ENCODE results near the gene TBC1D1. TPM values are rescaled to one million over a fixed set of nuclear protein-coding genes. Genes with fewer than 3 reads are reported as not detected.

Gene TBC1D1
- total RNA-seq, 4 donors from 2014 or later, result 122 to 258 (median 139) TPM

- Histone ChIP-seq H3K27me3 (no peaks in the 10 kb centered on the region), H3K9me3 (no peaks in the 10 kb centered on the region), H3K36me3 (no peaks in the 10 kb centered on the region), H3K27ac (no peak overlapping the region), H3K4me3 (no peak overlapping the region), H3K4me1 (peaks cover under 1 to 19% (median 6%) of the 10 kb centered on the region in 4 donors)
- TF ChIP-seq POLR2A (IDR thresholded peaks at IDR 0.05) (no peak), CTCF (IDR thresholded peaks at IDR 0.05) (no peak), EP300 (IDR thresholded peaks at IDR 0.05; ENCODE audit: low read depth) (no peak), POLR2AphosphoS5 (IDR thresholded peaks at IDR 0.05) (no peak)
- peak; percentile 30 for DNase-seq
- intact Hi-C loops (cut with DNase I; ENCODE audit: low total_unique reads) (no loop called here), in situ Hi-C loops (cut with MboI; ENCODE audit: low pct_ligation_motif_present in 1 of 4, low pct_unique_long_range_greater_than_20kb in 1 of 4, low sequenced_read_pairs in 3 of 4) (no loop called here)
- WGBS, 2 donors (ENCODE audit: low coverage in 1 of 2), result 82 to 89% methylated on average over 7 to 10 of the region's 10 CpGs
Observed at GRCh38 chr4:37946503-37947179, 55.8 kb downstream of the TBC1D1 start.

- DNase-seq, result no peak
- peaks cover 5 to 25% (median 9%) of the 10 kb centered on the region in 4 donors for H3K4me1 ChIP-seq
- H3K36me3 ChIP-seq, result no peaks in the 10 kb centered on the region
- no peaks in the 10 kb centered on the region for H3K9me3 ChIP-seq
- in situ Hi-C loops (cut with MboI; ENCODE audit: low pct_ligation_motif_present in 1 of 4, low pct_unique_long_range_greater_than_20kb in 1 of 4, low sequenced_read_pairs in 3 of 4) (no loop called here), intact Hi-C loops (cut with DNase I; ENCODE audit: low total_unique reads) (no loop called here)
- TF ChIP-seq POLR2AphosphoS5 (IDR thresholded peaks at IDR 0.05) (no peak), EP300 (IDR thresholded peaks at IDR 0.05; ENCODE audit: low read depth) (no peak), CTCF (IDR thresholded peaks at IDR 0.05) (no peak), POLR2A (IDR thresholded peaks at IDR 0.05) (no peak)
- H3K4me3 ChIP-seq, result no peak overlapping the region
- 68 to 83% methylated on average over 3 to 4 of the region's 4 CpGs for WGBS, 2 donors (ENCODE audit: low coverage in 1 of 2)
- H3K27me3 ChIP-seq, result no peaks in the 10 kb centered on the region
- H3K27ac ChIP-seq, result no peak overlapping the region
Observed at GRCh38 chr4:37948542-37948941, 57.7 kb downstream of the TBC1D1 start.

- intact Hi-C loops (cut with DNase I; ENCODE audit: low total_unique reads), result no loop called here
- H3K36me3 ChIP-seq, result no peaks in the 10 kb centered on the region
- TF ChIP-seq POLR2AphosphoS5 (IDR thresholded peaks at IDR 0.05) (no peak), EP300 (IDR thresholded peaks at IDR 0.05; ENCODE audit: low read depth) (no peak), POLR2A (IDR thresholded peaks at IDR 0.05) (no peak), CTCF (IDR thresholded peaks at IDR 0.05) (no peak)
- DNase-seq, result no peak
- in situ Hi-C loops (cut with MboI; ENCODE audit: low pct_ligation_motif_present in 1 of 4, low pct_unique_long_range_greater_than_20kb in 1 of 4, low sequenced_read_pairs in 3 of 4), result no loop called here
- no peaks in the 10 kb centered on the region for H3K27me3 ChIP-seq
- WGBS, 2 donors (ENCODE audit: low coverage in 1 of 2), result 83 to 86% methylated on average over 8 to 9 of the region's 9 CpGs
- H3K4me1 ChIP-seq, result peaks cover 5 to 25% (median 9%) of the 10 kb centered on the region in 4 donors
- H3K27ac ChIP-seq, result no peak overlapping the region
- H3K4me3 ChIP-seq, result no peak overlapping the region
- H3K9me3 ChIP-seq, result no peaks in the 10 kb centered on the region
Observed at GRCh38 chr4:37949636-37950426, 58.9 kb downstream of the TBC1D1 start.

Measured in transverse colon (tissue), 4 donors.